Occipital lobe (tissue), 2 donors: ENCODE measurements around the gene ATP6V1F. TPM values are rescaled to one million over a fixed set of nuclear protein-coding genes. Genes with fewer than 3 reads are reported as not detected.

ENCODE experiments used
- DNase-seq: peaks from one replicate; lab custom pipeline; 2025; lab: John Stamatoyannopoulos, UW
- total RNA-seq: library from RNA; depleted of rRNA; stranded (reverse); fragments of >200 nt; gene quantifications from one replicate; pipeline ENCODE4 v1.2.3, GENCODE V29; 2014

Gene ATP6V1F
- total RNA-seq, 1 donor from 2014 or later: 61.8 TPM

DNA sequence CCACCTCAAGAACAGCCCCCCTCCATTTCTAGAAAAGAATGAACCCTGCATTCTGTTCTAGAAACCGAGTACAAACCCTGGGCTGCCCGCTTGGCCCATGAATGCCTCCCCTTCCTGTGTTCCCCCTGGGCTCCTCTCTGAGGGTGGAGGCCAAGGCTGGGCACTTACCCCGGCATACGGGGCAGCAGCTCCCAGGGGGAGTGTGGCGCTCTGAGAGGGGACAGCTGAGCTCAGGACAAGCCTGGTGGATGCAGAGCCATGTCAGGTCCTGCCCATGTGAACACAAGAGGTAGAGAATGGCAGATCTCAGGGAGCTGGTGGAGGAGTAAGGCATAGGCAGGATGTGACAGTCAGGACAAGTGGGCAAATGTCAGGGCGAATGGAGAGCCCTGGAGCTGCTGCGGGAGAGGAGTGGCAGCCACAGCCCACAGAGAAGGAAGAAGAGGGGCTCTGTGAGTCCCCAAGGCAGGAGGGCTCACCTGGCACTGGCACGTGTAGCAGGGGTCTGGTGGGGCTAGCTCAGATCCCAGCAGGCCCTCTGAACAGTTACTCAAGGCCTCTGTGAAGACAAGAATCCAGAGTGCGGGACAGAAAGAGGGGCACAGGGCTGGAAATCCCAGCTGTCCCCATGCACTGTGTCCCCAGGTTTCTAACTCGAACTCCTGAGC, 18.9 kb downstream of the ATP6V1F start:
- no peak for DNase-seq

DNA sequence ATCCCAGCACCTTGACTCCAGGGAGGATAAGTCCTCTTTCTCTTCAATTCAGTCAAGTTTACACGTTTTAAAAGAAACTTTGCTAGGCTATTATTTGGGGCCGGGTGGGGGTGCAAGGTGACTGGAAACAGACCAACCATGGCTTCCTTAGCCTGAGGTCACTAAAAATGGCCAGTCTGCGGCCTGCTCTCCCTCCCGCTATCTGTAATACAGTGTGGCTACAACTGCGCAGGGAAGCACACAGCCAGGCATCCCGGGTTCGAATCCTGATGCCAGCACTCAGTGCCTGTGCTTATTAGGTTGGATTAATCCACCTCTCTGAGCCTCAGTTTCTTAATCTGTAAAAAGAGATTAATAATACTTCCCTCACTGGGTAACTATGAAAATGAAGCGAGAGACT, 19.5 kb downstream of the ATP6V1F start:
- no peak for DNase-seq

DNA sequence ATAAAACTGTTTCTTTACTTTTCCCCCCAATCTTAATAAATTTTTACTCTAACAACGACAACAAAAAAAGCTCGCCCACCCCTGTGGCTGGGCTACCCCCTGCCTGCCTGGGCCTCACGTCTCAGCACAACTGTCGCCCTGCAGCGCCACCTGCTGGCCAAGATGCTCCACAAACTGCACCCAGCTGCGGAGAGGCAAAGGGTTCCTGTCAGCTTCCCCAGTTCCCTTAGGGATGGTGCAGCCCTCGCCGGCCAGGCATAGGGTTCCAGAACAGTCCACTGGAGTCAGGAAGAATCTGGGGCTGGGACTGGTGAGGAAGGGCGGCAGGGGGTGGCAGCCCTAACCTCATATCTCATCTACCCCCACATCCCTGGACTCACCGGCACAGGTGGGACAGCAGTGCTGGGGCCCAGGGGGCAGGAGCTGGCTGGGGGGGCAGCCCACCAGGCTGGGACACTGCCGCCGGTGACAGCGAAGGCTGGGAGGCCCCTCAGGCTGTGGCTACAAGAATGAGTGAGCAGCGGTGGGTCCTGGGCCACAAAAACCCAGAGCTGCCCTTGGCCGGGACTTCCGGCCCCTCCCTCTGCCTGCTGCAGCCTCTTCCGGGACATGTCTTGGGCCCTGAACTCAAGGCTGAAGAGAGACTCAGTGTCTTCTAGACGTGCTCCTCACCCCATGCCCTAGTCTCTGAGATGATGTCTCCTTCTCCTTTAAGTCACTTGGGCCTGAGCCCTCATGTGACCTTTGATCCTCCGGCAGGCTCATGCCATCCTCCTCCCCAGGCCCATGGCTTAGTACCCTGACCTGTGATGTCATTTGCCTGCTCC, 21.2 kb downstream of the ATP6V1F start:
- peak; percentile 74 for DNase-seq

DNA sequence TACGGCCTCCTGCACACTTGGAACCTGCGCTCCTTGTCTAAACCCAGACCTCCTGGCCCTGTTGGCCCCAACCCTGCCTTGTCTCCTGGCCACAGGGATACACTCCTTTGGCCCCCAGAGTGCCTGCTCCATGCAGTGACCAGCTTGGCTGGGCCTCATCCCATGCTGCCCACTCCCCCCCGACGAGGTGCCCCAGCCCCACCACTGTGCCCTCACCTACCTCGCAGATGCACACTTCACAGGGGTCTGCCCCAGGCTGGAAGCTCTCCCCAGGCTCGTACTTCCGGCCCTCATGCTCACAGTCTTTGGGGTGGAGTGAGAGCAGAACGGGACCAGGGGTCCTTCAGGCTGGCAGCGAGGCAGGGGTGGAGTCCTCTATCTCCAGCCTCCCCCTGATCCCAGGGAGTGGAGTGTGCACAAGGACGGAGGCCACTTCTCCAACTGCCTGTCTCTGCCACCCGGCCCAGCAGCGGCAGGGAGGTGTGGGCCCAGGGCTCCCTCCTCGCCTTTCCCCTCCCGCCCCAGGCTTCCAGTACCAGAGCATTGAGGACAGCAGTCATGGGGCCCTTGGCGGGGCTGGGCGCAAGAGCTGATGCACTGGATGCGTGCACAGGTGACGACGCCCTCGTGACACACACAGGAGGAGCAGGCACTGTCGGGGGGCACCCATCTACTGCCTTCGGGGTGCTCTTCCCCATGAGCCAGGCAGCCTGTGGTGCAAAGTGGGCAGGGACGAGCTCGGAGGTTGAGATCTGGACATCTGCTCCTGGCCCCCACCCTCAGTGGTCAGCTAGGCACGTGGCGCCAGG, 22.1 kb downstream of the ATP6V1F start:
- DNase-seq: no peak

DNA sequence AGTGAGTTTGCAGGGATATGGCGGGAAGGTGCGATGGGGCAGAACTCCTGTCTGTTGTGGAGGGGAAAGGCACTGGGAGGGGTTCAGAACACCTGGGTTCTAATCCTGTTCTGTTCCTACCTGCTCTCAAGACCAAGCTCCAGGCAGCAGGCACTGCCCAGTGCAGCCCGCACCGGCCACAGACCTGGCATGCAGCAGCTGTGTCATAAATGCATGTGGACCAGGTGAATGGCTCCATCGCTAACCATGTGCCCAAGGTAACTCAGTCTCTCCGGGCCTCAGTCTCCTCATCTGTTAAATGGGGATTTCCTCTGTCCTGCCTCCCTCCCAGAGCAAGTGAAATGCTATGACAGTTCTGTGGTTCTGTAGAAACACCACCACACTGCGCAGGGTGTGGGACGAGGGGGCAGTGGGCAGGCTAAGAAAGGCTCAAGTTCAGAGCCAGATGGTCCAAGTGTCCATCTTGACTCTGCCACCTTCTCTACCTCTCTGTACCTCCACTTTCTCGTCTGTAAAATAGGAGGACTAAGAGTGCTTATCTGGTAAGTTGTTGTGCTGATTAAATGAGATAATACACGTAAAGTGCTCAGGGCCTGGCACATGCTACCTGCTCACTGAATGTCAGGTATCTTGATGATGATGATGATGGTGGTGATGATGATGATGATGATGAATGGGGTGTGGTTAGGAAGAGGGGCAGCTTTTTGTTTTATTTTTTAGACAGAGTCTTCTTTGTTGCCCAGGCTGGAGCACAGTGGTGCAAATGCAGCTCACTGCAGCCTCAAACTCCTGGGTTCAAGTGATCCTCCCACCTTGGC, 22.9 kb downstream of the ATP6V1F start:
- DNase-seq: no peak

DNA sequence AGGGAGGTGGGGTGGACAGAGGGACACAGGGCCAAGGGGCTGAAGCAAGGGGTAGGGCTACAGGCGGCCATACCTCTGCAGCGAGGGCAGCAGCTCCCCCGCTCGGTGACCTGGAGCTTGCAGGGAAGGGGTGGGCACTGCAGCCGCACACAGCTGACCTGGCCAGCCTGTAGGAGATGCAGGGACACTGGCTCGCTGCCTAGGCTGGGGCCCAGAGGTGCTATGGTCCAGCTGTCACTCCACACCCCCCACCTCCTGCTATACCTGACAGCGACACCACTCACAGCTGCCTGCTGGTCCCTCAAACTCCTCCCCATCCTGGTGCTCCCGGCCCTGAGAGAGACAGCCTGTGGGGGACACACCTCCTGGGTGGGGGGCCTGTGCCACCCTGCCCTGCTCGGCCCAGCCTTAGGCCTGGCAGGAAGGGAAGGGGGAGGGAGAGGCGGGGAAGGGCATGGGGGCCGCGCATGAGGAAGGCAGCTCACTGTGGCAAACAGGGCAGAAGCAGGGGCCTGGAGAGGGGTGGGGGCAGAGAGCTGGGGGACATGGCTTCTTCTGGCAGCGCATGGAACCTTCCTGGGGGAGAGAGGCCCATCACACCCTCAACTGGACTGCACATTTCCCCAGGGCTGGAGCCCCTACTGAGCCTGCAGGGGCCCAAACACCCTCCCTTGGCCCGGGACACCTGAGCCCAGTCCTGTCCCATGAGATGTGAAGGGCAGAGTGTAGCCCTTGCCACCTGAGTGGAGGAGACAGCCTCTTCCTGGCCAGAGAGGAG, 23.9 kb downstream of the ATP6V1F start:
- no peak for DNase-seq

DNA sequence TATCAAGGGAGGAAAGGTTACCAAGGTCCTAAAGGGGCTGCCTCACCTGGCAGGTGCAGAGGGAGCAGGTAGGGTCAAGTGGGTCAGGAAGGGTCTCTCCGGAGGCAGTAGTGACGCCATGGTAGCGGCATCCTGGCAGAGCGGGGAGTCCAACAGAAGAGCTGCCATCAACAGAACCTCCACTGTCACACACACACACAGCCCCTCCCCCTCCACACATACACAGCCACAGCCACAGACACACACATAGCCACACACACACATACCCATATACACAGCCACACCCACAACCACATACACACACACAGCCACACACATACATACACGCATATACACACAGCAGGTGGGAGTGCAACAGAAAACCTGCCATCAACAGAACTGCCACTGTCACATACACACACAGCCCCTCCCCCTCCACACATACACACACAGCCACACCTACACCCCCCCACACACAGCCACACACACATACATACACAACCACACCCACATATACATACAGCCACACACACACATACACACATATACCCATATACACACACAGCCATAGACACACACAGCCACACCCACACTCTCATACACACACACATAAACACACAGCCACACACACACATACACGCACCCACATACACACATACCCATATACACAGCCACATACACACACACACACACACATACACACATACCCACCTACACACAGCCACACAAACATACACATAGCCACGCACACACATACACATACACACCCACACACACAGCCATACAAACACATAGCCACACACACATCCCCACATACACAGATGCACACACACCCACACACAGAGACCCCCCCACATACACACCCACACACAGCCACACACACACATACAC, 24.7 kb downstream of the ATP6V1F start:
- DNase-seq: no peak

DNA sequence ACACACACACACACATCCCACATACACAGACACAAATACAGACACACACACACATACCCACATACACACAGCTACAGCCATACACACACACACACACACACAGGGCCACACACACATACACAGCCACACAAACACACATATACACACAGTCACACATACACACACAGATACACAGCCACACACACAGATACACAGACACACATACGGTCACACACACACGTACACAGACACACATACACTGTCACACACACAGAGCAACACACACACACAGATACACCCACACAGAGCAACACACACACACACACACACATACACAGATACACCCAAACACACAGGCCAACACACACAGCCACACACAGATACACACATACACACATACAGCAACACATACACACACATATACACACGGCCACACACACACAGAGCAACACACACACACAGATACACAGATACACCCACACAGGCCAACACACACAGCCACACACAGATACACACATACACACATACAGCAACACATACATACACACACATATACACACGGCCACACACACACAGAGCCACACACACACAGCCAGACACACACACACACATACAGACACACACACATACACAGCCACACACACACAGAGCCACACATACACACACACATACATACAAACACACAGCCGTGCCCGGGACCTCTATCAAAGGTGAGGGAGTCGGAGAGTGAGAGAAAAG, 25.5 kb downstream of the ATP6V1F start:
- DNase-seq: no peak

DNA sequence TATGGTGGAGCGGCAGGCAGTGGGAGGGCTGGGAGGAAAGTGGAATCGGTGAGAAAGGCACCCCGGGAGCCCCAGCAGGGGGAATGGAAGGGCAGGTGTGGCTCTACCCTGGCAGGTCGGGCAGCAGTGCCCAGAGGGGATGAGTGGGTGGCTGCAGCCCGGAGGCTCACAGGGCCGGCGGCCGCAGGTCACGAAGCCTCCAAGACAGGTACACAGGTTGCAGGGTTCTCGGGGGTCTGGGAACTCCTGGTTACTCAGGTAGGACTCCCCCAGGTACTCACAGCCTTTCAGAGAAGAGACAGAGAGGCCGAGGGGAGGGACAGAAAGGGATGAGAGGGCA, 26.1 kb downstream of the ATP6V1F start:
- DNase-seq: no peak

DNA sequence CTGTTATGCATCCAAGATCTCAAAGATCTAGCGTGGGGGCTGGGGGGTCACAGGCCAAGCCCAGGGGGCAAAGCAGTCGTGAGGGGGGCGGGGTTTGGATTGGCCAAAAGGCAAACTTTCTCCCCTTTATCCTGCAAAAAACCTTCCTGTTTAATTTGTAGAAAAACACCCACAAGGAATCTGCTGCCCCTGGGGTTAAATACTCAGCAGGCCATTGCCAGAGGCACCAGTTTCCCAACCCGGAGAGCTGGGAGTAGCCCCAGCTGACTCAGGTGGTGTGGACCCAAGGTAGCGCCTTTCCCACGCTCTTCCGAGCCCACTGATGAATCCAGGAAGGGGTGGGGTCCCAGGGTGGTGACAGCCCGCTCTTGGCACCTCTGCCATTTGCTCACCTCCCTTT, 26.5 kb downstream of the ATP6V1F start:
- no peak for DNase-seq

DNA sequence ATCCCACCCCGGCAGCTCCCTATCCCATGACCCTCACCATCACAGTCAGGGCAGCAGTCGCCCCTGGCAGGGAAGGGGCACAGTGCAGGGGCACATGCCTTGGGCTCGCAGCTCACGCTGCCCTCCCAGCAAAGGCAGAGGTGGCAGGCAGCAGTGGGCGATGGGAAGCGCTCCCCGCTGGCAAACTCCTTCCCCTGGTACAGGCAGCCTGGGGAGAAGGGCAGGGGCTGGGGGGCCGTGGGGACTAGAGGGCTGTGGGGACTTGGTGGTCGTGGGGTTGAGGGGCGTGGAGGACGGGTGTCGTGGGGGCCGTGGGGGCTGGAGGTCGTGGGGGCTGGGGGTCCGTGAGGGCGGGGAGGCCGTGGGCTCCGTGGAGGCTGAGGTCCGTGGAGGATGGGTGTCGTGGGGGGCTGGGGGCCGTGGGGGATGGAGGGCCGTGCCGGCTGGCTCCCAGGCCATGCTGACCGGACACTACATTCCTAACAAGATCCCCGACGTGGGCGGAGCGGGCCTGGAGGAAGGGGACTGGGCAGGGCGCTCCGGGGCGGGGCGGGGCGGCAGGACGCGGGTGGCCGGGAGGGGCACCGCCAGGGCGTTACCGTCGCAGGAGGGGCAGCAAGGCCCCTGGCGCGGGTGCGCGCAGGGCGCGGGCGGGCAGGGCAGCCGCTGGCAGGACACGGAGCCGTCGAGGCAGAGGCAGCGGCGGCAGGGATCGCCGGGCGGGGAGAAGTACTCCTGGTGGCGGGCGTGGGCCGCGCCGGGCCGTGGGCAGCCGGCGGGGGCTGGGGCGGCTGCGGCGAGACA, 27.9 kb downstream of the ATP6V1F start:
- no peak for DNase-seq

DNA sequence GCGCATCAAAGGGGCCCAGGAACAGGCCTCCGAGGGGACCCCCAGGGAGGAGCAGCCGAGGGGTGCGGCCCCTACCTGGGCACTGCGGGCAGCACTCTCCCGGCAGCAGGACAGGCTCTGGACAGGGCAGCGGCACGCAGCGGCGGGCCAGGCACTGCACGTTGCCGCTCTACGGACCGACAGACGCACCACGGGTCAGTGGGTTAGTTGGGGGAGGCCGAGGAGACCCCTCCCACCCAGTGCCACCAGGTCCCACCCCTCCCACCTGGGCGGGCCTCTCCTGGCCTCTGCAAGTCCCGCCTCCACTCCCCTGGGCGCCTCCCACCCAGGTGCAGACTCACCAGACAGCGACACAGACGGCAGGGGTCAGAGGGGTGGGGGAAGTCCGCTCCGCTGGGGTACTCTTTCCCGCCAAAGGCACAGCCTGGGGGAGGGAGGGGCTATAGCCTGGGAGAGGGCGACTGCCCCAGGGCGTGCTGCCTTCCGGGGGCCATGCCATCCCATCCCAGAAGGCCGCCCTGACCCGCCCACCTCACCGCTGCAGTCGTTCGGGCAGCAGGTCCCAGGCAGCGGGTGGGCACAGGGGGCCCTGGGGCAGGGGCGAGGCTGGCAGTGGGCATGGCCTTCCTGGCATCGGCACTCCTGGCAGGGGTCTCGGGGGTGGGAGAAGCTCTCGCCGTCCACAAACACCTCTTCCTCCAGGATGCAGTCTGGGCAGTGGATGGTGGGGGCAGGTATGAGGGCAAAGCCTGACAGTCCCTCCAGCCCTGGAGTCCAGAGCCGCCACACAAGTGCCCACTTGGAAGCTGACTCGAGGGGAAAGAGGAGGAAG, 28.7 kb downstream of the ATP6V1F start:
- DNase-seq: no peak

DNA sequence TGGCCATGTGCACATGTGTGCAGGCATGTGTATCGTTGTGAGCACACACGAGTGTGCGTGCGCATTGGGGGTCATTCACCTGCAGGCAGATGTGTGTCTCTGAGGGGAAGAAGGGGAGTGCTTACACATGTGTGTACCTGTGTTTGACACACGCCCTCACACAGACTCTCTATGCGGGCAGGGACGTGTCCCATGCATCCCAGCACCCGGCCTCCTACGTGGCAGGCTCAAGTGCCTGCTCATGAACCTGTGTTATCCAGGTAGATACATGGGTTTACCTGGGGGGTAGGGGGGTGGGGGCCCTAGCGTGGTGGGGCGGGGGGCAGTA, 29.2 kb downstream of the ATP6V1F start:
- DNase-seq: no peak

DNA sequence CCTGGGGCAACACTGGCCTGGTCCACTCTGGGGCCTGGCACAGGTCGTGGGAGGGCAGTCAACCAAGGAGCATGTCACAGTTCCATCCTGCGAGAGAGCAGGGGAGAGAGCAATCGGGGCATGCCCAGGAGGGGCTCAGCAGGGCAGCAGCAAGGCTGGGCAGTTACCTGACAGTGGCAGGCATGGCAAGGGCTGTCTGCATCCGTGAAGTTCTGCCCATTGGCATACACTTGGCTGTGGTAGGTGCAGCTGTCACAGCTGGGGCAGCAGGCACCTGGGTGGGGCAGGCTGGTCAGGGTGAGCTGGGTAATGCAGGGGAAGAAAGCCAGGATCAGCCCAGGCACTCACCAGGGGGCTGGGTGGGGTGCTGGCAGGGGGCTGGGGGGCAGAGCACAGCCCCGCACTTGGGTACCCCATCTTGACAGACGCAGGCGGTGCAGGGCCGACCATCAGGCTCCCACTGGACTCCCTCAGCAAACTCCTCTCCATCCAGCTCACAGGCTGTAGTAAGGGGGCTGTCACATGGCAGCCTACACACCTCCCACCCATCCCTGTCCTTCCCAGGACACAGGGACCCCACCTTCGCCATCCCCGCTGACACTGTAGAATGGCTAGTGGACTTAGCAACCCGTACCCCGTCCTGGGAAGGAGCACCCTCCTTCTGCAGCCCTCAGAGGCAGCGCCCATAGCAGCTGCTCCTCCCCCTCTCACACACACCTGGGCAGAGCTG, 30.0 kb downstream of the ATP6V1F start:
- no peak for DNase-seq

DNA sequence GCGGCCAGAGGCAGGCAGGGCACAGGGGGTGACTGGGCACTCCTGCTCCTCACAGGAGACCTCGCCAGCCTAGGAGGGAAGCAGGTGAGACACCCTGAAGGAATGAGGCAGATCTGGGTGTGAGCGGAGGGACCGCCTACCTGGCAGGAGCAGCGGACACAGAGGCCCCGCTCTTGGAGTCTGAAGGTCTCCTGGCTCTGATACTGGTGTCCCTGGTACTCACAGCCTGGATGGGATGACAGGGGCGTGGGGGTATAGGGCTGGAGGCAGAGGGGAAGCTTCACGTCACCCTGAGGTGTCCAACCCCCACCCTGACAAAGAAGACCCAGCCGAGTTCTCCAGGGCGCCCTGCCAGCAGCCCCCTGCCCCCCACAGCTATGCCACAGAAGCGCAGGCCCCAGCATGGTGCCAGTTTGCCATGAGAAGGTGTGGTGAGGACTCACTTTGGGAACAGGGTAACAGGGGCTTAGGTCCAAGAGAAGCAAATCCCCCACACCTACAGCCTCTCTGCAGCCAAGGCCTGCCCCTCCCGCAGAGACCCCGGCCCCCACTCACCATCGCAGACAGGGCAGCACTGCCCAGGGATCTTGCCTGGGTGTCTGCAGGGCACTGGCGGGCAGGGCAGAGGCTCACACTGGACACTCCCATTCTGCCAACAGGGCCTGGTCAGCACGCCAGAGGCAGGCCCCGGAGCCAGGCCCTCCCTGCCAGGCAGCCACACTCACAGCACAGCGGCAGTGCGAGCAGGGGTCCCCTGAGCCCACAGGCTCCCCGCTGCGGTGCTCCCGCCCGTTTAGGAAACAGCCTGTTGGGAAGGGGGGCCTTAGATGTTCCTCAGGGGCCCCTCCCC, 30.8 kb downstream of the ATP6V1F start:
- no peak for DNase-seq

DNA sequence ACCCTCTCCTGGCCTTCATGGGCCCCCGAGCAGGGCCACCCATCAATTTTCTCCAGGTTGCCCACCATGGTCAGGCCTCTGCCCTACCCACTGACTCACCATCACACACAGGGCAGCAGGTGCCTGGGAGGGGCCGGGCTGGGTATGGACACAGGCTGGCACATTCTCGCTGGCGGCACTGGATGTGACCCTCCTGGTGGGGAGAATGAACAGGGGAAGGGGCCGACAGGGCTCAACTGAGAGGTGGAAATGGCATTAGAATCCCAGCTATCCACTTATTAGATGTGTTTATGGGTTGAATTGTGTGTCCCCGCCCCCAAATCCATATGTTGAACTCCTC, 31.4 kb downstream of the ATP6V1F start:
- no peak for DNase-seq
